ENCODE results near the gene ATP8B1.

DNA sequence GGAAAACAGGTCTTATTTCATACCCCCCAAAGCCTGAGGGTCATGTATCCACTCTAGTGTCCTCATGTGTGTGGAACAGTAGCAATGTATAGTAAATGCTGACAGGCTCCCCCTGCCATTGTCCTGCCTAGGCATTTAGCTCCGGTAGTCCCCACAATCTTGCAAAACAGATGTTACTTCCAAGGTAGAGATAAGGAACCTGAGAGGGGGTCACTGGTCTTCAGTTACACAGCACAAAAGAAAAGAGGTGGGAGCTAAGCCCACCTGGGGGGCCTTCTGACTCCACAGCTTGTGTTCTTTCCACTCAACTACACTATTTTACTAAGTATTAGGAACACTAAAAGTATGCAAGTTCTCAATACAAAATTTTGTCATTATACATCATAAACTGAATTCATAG is 199.2 kb downstream of the ATP8B1 start:
- TF ChIP-seq, protein P1, sequence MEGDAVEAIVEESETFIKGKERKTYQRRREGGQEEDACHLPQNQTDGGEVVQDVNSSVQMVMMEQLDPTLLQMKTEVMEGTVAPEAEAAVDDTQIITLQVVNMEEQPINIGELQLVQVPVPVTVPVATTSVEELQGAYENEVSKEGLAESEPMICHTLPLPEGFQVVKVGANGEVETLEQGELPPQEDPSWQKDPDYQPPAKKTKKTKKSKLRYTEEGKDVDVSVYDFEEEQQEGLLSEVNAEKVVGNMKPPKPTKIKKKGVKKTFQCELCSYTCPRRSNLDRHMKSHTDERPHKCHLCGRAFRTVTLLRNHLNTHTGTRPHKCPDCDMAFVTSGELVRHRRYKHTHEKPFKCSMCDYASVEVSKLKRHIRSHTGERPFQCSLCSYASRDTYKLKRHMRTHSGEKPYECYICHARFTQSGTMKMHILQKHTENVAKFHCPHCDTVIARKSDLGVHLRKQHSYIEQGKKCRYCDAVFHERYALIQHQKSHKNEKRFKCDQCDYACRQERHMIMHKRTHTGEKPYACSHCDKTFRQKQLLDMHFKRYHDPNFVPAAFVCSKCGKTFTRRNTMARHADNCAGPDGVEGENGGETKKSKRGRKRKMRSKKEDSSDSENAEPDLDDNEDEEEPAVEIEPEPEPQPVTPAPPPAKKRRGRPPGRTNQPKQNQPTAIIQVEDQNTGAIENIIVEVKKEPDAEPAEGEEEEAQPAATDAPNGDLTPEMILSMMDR (IDR thresholded peaks at IDR 0.05 in 4 of 5, conservative IDR thresholded peaks at IDR 0.05 in 1 of 5): no peak
- no peak for TF ChIP-seq POLR2A (IDR thresholded peaks at IDR 0.05)

Data from gastrocnemius medialis (tissue), 4 donors.